Activated naive CD8-positive, alpha-beta T cell treated with anti-CD3 and anti-CD28 coated beads, Interleukin-2, amount 50 U/mL, for 24 hours (primary cell): ENCODE data around the gene LAMA3.

Source experiments
- ATAC-seq: fragments of 150-1000 bp; cut with Tn5 transposase; one replicate; pipeline ENCODE4 v1.10.0; 2021
- DNase-seq: peaks from one replicate; pipeline ENCODE4 v3.0.0; 2021
- H3K27ac Mint-ChIP-seq: one replicate; pipeline ENCODE4 v1.8.0; 2021; ENCODE audit warnings: mild to moderate bottlenecking, mixed read lengths
- H3K27me3 Mint-ChIP-seq: one replicate; pipeline ENCODE4 v1.8.0; 2021; ENCODE audit warnings: mixed read lengths
- H3K36me3 Mint-ChIP-seq: one replicate; pipeline ENCODE4 v1.8.0; 2021; ENCODE audit warnings: low read depth, mixed read lengths
- H3K4me1 Mint-ChIP-seq: one replicate; pipeline ENCODE4 v1.8.0; 2021; ENCODE audit warnings: mixed read lengths
- H3K4me3 Mint-ChIP-seq: one replicate; pipeline ENCODE4 v1.8.0; 2021; ENCODE audit warnings: mild to moderate bottlenecking, moderate library complexity, mixed read lengths
- H3K9me3 Mint-ChIP-seq: one replicate; pipeline ENCODE4 v1.8.0; 2021; ENCODE audit warnings: mixed read lengths

The LAMA3 gene

GRCh38 chr18:23977719-23978483, 288.6 kb downstream of the LAMA3 start:
- Mint-ChIP-seq H3K4me1 (peaks cover 35% of the 10 kb centered on the region), H3K9me3 (peaks cover 10% of the 10 kb centered on the region), H3K36me3 (no peaks in the 10 kb centered on the region), H3K4me3 (no peak overlapping the region), H3K27ac (peak overlapping the region; percentile 55), H3K27me3 (no peaks in the 10 kb centered on the region)
- DNase-seq, result no peak
- ATAC-seq, result peak; percentile 54

- Mint-ChIP-seq H3K4me1 (peaks cover 50% of the 10 kb centered on the region), H3K27me3 (no peaks in the 10 kb centered on the region), H3K4me3 (no peak overlapping the region), H3K27ac (peak overlapping the region; percentile 32), H3K9me3 (peaks cover 18% of the 10 kb centered on the region), H3K36me3 (no peaks in the 10 kb centered on the region)
- ATAC-seq (no peak), DNase-seq (no peak)
Observed at GRCh38 chr18:23981369-23981980, 292.2 kb downstream of the LAMA3 start.

- DNase-seq, result no peak
- Mint-ChIP-seq H3K4me3 (no peak overlapping the region), H3K36me3 (no peaks in the 10 kb centered on the region), H3K4me1 (peaks cover 55% of the 10 kb centered on the region), H3K27me3 (no peaks in the 10 kb centered on the region), H3K9me3 (peaks cover 12% of the 10 kb centered on the region), H3K27ac (peak overlapping the region; percentile 32)
- ATAC-seq, result peak; percentile 38
Observed at GRCh38 chr18:23982155-23983079, 293.2 kb downstream of the LAMA3 start.

GRCh38 chr18:23983112-23983511, 293.9 kb downstream of the LAMA3 start:
- DNase-seq, result no peak
- Mint-ChIP-seq H3K27ac (no peak overlapping the region), H3K36me3 (no peaks in the 10 kb centered on the region), H3K4me1 (peaks cover 54% of the 10 kb centered on the region), H3K27me3 (no peaks in the 10 kb centered on the region), H3K4me3 (no peak overlapping the region), H3K9me3 (peaks cover 8% of the 10 kb centered on the region)
- ATAC-seq, result no peak

- Mint-ChIP-seq H3K4me3 (no peak overlapping the region), H3K27me3 (no peaks in the 10 kb centered on the region), H3K4me1 (peaks cover 66% of the 10 kb centered on the region), H3K36me3 (no peaks in the 10 kb centered on the region), H3K9me3 (peaks cover 7% of the 10 kb centered on the region), H3K27ac (peak overlapping the region; percentile 85)
- ATAC-seq (peak; percentile 87), DNase-seq (no peak)
Observed at GRCh38 chr18:23986600-23987359, 297.5 kb downstream of the LAMA3 start.

- Mint-ChIP-seq H3K4me3 (no peak overlapping the region), H3K36me3 (no peaks in the 10 kb centered on the region), H3K27me3 (no peaks in the 10 kb centered on the region), H3K27ac (no peak overlapping the region), H3K9me3 (peaks cover 4% of the 10 kb centered on the region), H3K4me1 (peaks cover 76% of the 10 kb centered on the region)
- DNase-seq (no peak), ATAC-seq (no peak)
Observed at GRCh38 chr18:23990474-23991410, 301.5 kb downstream of the LAMA3 start.

- Mint-ChIP-seq H3K4me1 (peaks cover 61% of the 10 kb centered on the region), H3K9me3 (no peaks in the 10 kb centered on the region), H3K27ac (peak overlapping the region; percentile 45), H3K4me3 (peak overlapping the region; percentile 33), H3K27me3 (no peaks in the 10 kb centered on the region), H3K36me3 (no peaks in the 10 kb centered on the region)
- peak; percentile 98 for ATAC-seq
- DNase-seq, result peak; percentile 40
Observed at GRCh38 chr18:23992089-23992940, 303.1 kb downstream of the LAMA3 start.

- Mint-ChIP-seq H3K36me3 (no peaks in the 10 kb centered on the region), H3K4me1 (peaks cover 56% of the 10 kb centered on the region), H3K27ac (peak overlapping the region; percentile 45), H3K4me3 (peak overlapping the region; percentile 33), H3K27me3 (no peaks in the 10 kb centered on the region), H3K9me3 (no peaks in the 10 kb centered on the region)
- ATAC-seq (no peak), DNase-seq (no peak)
Observed at GRCh38 chr18:23992941-23993280, 303.7 kb downstream of the LAMA3 start.

- ATAC-seq (no peak), DNase-seq (no peak)
- peaks cover 50% of the 10 kb centered on the region for H3K4me1 Mint-ChIP-seq
- no peaks in the 10 kb centered on the region for H3K9me3 Mint-ChIP-seq
- peak overlapping the region; percentile 45 for H3K27ac Mint-ChIP-seq
- no peaks in the 10 kb centered on the region for H3K27me3 Mint-ChIP-seq
- peak overlapping the region; percentile 62 for H3K4me3 Mint-ChIP-seq
- no peaks in the 10 kb centered on the region for H3K36me3 Mint-ChIP-seq
Observed at GRCh38 chr18:23994361-23994902, 305.2 kb downstream of the LAMA3 start.

GRCh38 chr18:23995180-23995579, 305.9 kb downstream of the LAMA3 start:
- Mint-ChIP-seq H3K4me1 (peaks cover 44% of the 10 kb centered on the region), H3K4me3 (no peak overlapping the region), H3K9me3 (no peaks in the 10 kb centered on the region), H3K27ac (no peak overlapping the region), H3K36me3 (no peaks in the 10 kb centered on the region), H3K27me3 (no peaks in the 10 kb centered on the region)
- ATAC-seq (no peak), DNase-seq (no peak)

GRCh38 chr18:23998018-23998417, 308.8 kb downstream of the LAMA3 start:
- no peaks in the 10 kb centered on the region for H3K9me3 Mint-ChIP-seq
- no peak overlapping the region for H3K4me3 Mint-ChIP-seq
- peaks cover 44% of the 10 kb centered on the region for H3K4me1 Mint-ChIP-seq
- H3K27me3 Mint-ChIP-seq, result no peaks in the 10 kb centered on the region
- H3K27ac Mint-ChIP-seq, result no peak overlapping the region
- no peak for DNase-seq
- no peaks in the 10 kb centered on the region for H3K36me3 Mint-ChIP-seq
- no peak for ATAC-seq

GRCh38 chr18:23998820-23999219, 309.6 kb downstream of the LAMA3 start:
- no peak for DNase-seq
- Mint-ChIP-seq H3K4me1 (peaks cover 44% of the 10 kb centered on the region), H3K4me3 (no peak overlapping the region), H3K36me3 (no peaks in the 10 kb centered on the region), H3K27ac (no peak overlapping the region), H3K9me3 (no peaks in the 10 kb centered on the region), H3K27me3 (no peaks in the 10 kb centered on the region)
- no peak for ATAC-seq
